HepG2 (cell line): Measurements from ENCODE around the gene PIEZO2. TPM values are rescaled to one million over a fixed set of nuclear protein-coding genes. Genes with fewer than 3 reads are reported as not detected.

Experiments
- BATF2 ChIP-seq: sonication (generic); formaldehyde crosslinking; IDR thresholded peaks from 2 replicates; pipeline ENCODE4 v1.8.0; 2022; ENCODE audit warnings: mild to moderate bottlenecking, missing genetic modification reagents, moderate library complexity
- CENPT ChIP-seq: sonication (generic); formaldehyde crosslinking; IDR thresholded peaks from 2 replicates; pipeline ENCODE4 v1.8.0; 2022; ENCODE audit warnings: low read depth, mild to moderate bottlenecking, moderate library complexity, missing genetic modification reagents
- DNMT3B ChIP-seq: conservative IDR thresholded peaks from 2 replicates; pipeline ENCODE4 v1.6.1; 2016; ENCODE audit warnings: missing biosample characterization, control low read depth
- EP300 ChIP-seq, 3 experiments: sonication (generic) in 1 of 3; formaldehyde crosslinking in 1 of 3; IDR thresholded peaks; 2 replicates each; pipeline versions ENCODE4 v1.5.1 to v1.6.1; 2011 to 2020; ENCODE audit warnings: low read depth in 2 of 3, low read length in 2 of 3, borderline replicate concordance in 1 of 3, improper control_type of control experiment in 1 of 3, mild to moderate bottlenecking in 1 of 3, missing genetic modification reagents in 1 of 3, moderate library complexity in 1 of 3
- GPBP1L1 ChIP-seq: sonication (generic); formaldehyde crosslinking; IDR thresholded peaks from 2 replicates; pipeline ENCODE4 v1.5.0; 2020; ENCODE audit warnings: mild to moderate bottlenecking, missing genetic modification reagents
- IRF2 ChIP-seq: IDR thresholded peaks from 2 replicates; pipeline ENCODE4 v1.6.1; 2018; ENCODE audit warnings: missing genetic modification reagents, missing compliant biosample characterization
- IRF9 ChIP-seq: sonication (generic); formaldehyde crosslinking; IDR thresholded peaks from 2 replicates; pipeline ENCODE4 v1.8.0; 2022; ENCODE audit warnings: missing genetic modification reagents, mild to moderate bottlenecking, borderline replicate concordance
- MED8 ChIP-seq: sonication (generic); formaldehyde crosslinking; IDR thresholded peaks from 2 replicates; pipeline ENCODE4 v1.8.1; 2023; ENCODE audit warnings: mild to moderate bottlenecking, missing genetic modification reagents; ENCODE audit not compliant: insufficient replicate concordance
- PATZ1 ChIP-seq: sonication (generic); formaldehyde crosslinking; IDR thresholded peaks from 2 replicates; pipeline ENCODE4 v1.4.0; 2020; ENCODE audit warnings: missing genetic modification reagents
- RBM39 ChIP-seq: fragments of 200-400 bp; formaldehyde crosslinking; IDR thresholded peaks from one replicate; pipeline ENCODE4 v1.6.1; 2018; ENCODE audit warnings: antibody characterized with exemption, mild to moderate bottlenecking, low read depth, low read length; ENCODE audit not compliant: poor library complexity, severe bottlenecking
- SALL1 ChIP-seq: sonication (generic); formaldehyde crosslinking; IDR thresholded peaks from 2 replicates; pipeline ENCODE4 v1.8.0; 2022; ENCODE audit warnings: mild to moderate bottlenecking, missing genetic modification reagents
- SALL2 ChIP-seq: sonication (generic); formaldehyde crosslinking; IDR thresholded peaks from 2 replicates; pipeline ENCODE4 v1.8.1; 2023; ENCODE audit warnings: mild to moderate bottlenecking, missing genetic modification reagents, inconsistent platforms
- UBTF ChIP-seq: sonication (generic); formaldehyde crosslinking; IDR thresholded peaks from 2 replicates; pipeline ENCODE4 v1.4.0; 2020; ENCODE audit warnings: mild to moderate bottlenecking, missing genetic modification reagents
- ZNF17 ChIP-seq: sonication (generic); formaldehyde crosslinking; IDR thresholded peaks from 2 replicates; pipeline ENCODE4 v1.5.0; 2020; ENCODE audit warnings: mild to moderate bottlenecking, missing genetic modification reagents
- ZNF484 ChIP-seq: sonication (generic); formaldehyde crosslinking; IDR thresholded peaks from 2 replicates; pipeline ENCODE4 v1.5.1; 2020; ENCODE audit warnings: mild to moderate bottlenecking, low read depth, missing genetic modification reagents, borderline replicate concordance
- ZNF577 ChIP-seq: sonication (generic); formaldehyde crosslinking; IDR thresholded peaks from 2 replicates; pipeline ENCODE4 v1.4.0; 2020; ENCODE audit warnings: mild to moderate bottlenecking, low read depth, missing genetic modification reagents, borderline replicate concordance
- ZNF749 ChIP-seq: sonication (generic); formaldehyde crosslinking; IDR thresholded peaks from 2 replicates; pipeline ENCODE4 v1.8.0; 2022; ENCODE audit warnings: mild to moderate bottlenecking, missing genetic modification reagents, moderate library complexity, borderline replicate concordance
- ZNF841 ChIP-seq: sonication (generic); formaldehyde crosslinking; IDR thresholded peaks from 2 replicates; pipeline ENCODE4 v1.8.1; 2023; ENCODE audit warnings: missing genetic modification reagents, borderline replicate concordance
- ZUFSP ChIP-seq: sonication (generic); formaldehyde crosslinking; IDR thresholded peaks from 2 replicates; pipeline ENCODE4 v1.9.0; 2021; ENCODE audit warnings: missing genetic modification reagents, mild to moderate bottlenecking, borderline replicate concordance
- polyA plus RNA-seq, 8 experiments: library from polyadenylated mRNA; depleted of rRNA in 3 of 8; stranded (reverse) in 7 of 8; unstranded in 1 of 8; fragments of >200 nt; fragmentation: Illumina TruSeq in 4 of 8; extraction: Trizol in 4 of 8; gene quantifications; 2 replicates each; pipeline versions ENCODE4 v1.2.1 to v1.2.3, GENCODE V29; 2011 to 2016; ENCODE audit warnings: low read depth in 4 of 8, missing spikeins in 1 of 8, mixed read lengths in 1 of 8; ENCODE audit not compliant: insufficient read depth in 1 of 8
- total RNA-seq, 5 experiments: library from RNA; depleted of rRNA; stranded (reverse); fragments of >200 nt; fragmentation: Illumina TruSeq; extraction: Trizol; gene quantifications; 2 replicates each; pipeline ENCODE4 v1.2.3, GENCODE V29; 2016; ENCODE audit warnings: low read depth in 1 of 5

PIEZO2 gene
- total and polyA plus RNA-seq, 2 of the 13 experiments (the other 11 are each of a cell fraction or from before 2014, with no cell fraction given) = 15.2 to 27.2 TPM

- TF ChIP-seq UBTF (no peak), ZNF17 (CRISPR knock-in tag) (no peak), ZNF841 (CRISPR knock-in tag) (no peak), MED8 (no peak), PATZ1 (CRISPR knock-in tag) (no peak), ZUFSP (no peak), DNMT3B (no peak), GPBP1L1 (no peak), SALL1 (peak; percentile 64; the same call in 1 of the 2 replicates), ZNF577 (CRISPR knock-in tag) (no peak), EP300 (IDR thresholded peaks at IDR 0.05; ENCODE audit: low read depth in 2 of 2, low read length in 2 of 2) (peak in 1 of 2 experiments; percentile 59; a peak in 2 of 4 replicates), EP300 (CRISPR knock-in tag; IDR thresholded peaks at IDR 0.05; ENCODE audit: borderline replicate concordance) (no peak), ZNF484 (CRISPR knock-in tag) (no peak), BATF2 (no peak), IRF9 (CRISPR knock-in tag) (no peak), CENPT (CRISPR knock-in tag) (no peak), RBM39 (no peak), SALL2 (CRISPR knock-in tag) (no peak), ZNF749 (CRISPR knock-in tag) (no peak), IRF2 (CRISPR knock-in tag) (0 out of 2 replicates have a peak, but pooled peaks have one; percentile 14)
Measured at GRCh38 chr18:10901329-10901728, 248.0 kb downstream of the PIEZO2 start (continued).
